DMS114 treated with DMSO at 0.1 percent for 48 hours (cell line): ENCODE results near the gene CGB2.
"Not testable (repeated sequence)": the region's sequence is repeated elsewhere in the genome, so short reads cannot be mapped to it uniquely, and the experiment has no call there.

ENCODE experiments used
- DNase-seq: peaks from one replicate; lab custom pipeline; 2025; ENCODE audit not compliant: unreplicated experiment; lab: John Stamatoyannopoulos, UW

CGB2 gene

GRCh38 chr19:49031642-49032301, at the start of gene CGB2:
Gene CGB2, plus strand, starts transcription at chr19:49031890. Its CDS starts 206 bp downstream, at chr19:49032096.
- DNase-seq, result not testable (repeated sequence)

- DNase-seq, result no peak
These were observed 49.4 kb upstream of the CGB2 start for GRCh38 chr19:48982280-48982679.

GRCh38 chr19:48985711-48986110, 46.0 kb upstream of the CGB2 start:
- DNase-seq, result no peak

- no peak for DNase-seq
These were observed 45.5 kb upstream of the CGB2 start for GRCh38 chr19:48986211-48986610.

- no peak for DNase-seq
These were observed 44.4 kb upstream of the CGB2 start for GRCh38 chr19:48987323-48987722.

- no peak for DNase-seq
These were observed 43.4 kb upstream of the CGB2 start for GRCh38 chr19:48988286-48988685.

- DNase-seq, result no peak
These were observed 42.8 kb upstream of the CGB2 start for GRCh38 chr19:48988860-48989259.

GRCh38 chr19:48989701-48990291, 41.9 kb upstream of the CGB2 start:
- DNase-seq, result no peak

GRCh38 chr19:48990400-48990799, 41.3 kb upstream of the CGB2 start:
- no peak for DNase-seq

- DNase-seq, result no peak
These were observed 40.6 kb upstream of the CGB2 start for GRCh38 chr19:48991011-48991609.

GRCh38 chr19:48991873-48992580, 39.7 kb upstream of the CGB2 start:
- peak; percentile 7 for DNase-seq

GRCh38 chr19:48992581-48993174, 39.0 kb upstream of the CGB2 start:
- no peak for DNase-seq

- DNase-seq, result peak; percentile 93
These were observed 38.3 kb upstream of the CGB2 start, which contains the start of the genes GYS1 and RUVBL2 for GRCh38 chr19:48993175-48994034. Gene GYS1, minus strand, starts transcription at chr19:48993309. Its CDS starts 197 bp downstream, at chr19:48993112. Gene RUVBL2, plus strand, starts transcription at chr19:48993887. Its CDS starts 25 bp downstream, at chr19:48993912.

- DNase-seq, result no peak
These were observed 37.7 kb upstream of the CGB2 start for GRCh38 chr19:48994035-48994386.

GRCh38 chr19:48997972-48998371, 33.7 kb upstream of the CGB2 start:
- DNase-seq, result peak; percentile 10

GRCh38 chr19:48999481-49000325, 32.0 kb upstream of the CGB2 start:
- DNase-seq, result peak; percentile 30

GRCh38 chr19:49004133-49004532, 27.6 kb upstream of the CGB2 start:
- no peak for DNase-seq

- DNase-seq, result no peak
These were observed 26.6 kb upstream of the CGB2 start for GRCh38 chr19:49004964-49005614.

GRCh38 chr19:49006905-49007304, 24.8 kb upstream of the CGB2 start:
- DNase-seq, result no peak
